Liver (tissue), 3 donors: ENCODE data around the gene NHSL2.

Experiments used
- RAD21 ChIP-seq, 2 donors: IDR thresholded peaks; 2 replicates each; pipeline ENCODE4 v1.6.1; 2016; ENCODE audit warnings: antibody characterized with exemption in 2 of 2, mild to moderate bottlenecking in 2 of 2
- TF ChIP-seq, protein P1 (sequence below): IDR thresholded peaks from 2 replicates; pipeline ENCODE4 v1.6.1; 2016; ENCODE audit warnings: antibody characterized with exemption
- TF ChIP-seq, protein P2 (sequence below): fragments of 150-350 bp; IDR thresholded peaks from 2 replicates; pipeline ENCODE4 v1.5.1; 2017; ENCODE audit warnings: improper control_type of control experiment, low read depth, low read length; ENCODE audit not compliant: missing input control
- TF ChIP-seq, protein P3 (sequence below): IDR thresholded peaks from 2 replicates; pipeline ENCODE4 v1.6.1; 2016; ENCODE audit warnings: antibody characterized with exemption, mild to moderate bottlenecking
- TF ChIP-seq, protein P4 (sequence below): IDR thresholded peaks from 2 replicates; pipeline ENCODE4 v1.6.1; 2016; ENCODE audit warnings: antibody characterized with exemption
- donor health status: healthy.
- donor health status: healthy.

DNA sequence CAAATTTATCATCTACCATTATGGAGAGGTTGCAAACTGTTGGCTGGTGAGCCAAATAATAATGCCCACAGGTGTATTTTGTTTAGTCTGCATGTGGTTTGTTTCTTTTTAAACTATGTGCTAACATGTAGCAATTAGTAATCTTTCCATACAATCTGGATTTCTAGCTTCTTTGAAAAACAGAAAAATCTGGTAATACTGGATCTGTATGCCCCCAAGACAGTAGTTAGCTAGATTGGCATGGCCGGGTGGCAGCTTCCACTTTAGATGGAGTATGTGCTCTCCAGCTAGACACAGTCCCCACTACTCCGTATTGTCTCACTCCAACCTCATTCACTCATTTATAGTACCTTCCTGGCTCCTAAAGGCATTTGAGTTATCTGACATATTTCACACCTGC is 91.3 kb downstream of the NHSL2 start:
- TF ChIP-seq, protein P1, sequence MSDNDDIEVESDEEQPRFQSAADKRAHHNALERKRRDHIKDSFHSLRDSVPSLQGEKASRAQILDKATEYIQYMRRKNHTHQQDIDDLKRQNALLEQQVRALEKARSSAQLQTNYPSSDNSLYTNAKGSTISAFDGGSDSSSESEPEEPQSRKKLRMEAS, result no peak
- TF ChIP-seq, protein P2, sequence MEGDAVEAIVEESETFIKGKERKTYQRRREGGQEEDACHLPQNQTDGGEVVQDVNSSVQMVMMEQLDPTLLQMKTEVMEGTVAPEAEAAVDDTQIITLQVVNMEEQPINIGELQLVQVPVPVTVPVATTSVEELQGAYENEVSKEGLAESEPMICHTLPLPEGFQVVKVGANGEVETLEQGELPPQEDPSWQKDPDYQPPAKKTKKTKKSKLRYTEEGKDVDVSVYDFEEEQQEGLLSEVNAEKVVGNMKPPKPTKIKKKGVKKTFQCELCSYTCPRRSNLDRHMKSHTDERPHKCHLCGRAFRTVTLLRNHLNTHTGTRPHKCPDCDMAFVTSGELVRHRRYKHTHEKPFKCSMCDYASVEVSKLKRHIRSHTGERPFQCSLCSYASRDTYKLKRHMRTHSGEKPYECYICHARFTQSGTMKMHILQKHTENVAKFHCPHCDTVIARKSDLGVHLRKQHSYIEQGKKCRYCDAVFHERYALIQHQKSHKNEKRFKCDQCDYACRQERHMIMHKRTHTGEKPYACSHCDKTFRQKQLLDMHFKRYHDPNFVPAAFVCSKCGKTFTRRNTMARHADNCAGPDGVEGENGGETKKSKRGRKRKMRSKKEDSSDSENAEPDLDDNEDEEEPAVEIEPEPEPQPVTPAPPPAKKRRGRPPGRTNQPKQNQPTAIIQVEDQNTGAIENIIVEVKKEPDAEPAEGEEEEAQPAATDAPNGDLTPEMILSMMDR, result no peak
- TF ChIP-seq, protein P3, sequence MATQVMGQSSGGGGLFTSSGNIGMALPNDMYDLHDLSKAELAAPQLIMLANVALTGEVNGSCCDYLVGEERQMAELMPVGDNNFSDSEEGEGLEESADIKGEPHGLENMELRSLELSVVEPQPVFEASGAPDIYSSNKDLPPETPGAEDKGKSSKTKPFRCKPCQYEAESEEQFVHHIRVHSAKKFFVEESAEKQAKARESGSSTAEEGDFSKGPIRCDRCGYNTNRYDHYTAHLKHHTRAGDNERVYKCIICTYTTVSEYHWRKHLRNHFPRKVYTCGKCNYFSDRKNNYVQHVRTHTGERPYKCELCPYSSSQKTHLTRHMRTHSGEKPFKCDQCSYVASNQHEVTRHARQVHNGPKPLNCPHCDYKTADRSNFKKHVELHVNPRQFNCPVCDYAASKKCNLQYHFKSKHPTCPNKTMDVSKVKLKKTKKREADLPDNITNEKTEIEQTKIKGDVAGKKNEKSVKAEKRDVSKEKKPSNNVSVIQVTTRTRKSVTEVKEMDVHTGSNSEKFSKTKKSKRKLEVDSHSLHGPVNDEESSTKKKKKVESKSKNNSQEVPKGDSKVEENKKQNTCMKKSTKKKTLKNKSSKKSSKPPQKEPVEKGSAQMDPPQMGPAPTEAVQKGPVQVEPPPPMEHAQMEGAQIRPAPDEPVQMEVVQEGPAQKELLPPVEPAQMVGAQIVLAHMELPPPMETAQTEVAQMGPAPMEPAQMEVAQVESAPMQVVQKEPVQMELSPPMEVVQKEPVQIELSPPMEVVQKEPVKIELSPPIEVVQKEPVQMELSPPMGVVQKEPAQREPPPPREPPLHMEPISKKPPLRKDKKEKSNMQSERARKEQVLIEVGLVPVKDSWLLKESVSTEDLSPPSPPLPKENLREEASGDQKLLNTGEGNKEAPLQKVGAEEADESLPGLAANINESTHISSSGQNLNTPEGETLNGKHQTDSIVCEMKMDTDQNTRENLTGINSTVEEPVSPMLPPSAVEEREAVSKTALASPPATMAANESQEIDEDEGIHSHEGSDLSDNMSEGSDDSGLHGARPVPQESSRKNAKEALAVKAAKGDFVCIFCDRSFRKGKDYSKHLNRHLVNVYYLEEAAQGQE, result no peak
- TF ChIP-seq, protein P4, sequence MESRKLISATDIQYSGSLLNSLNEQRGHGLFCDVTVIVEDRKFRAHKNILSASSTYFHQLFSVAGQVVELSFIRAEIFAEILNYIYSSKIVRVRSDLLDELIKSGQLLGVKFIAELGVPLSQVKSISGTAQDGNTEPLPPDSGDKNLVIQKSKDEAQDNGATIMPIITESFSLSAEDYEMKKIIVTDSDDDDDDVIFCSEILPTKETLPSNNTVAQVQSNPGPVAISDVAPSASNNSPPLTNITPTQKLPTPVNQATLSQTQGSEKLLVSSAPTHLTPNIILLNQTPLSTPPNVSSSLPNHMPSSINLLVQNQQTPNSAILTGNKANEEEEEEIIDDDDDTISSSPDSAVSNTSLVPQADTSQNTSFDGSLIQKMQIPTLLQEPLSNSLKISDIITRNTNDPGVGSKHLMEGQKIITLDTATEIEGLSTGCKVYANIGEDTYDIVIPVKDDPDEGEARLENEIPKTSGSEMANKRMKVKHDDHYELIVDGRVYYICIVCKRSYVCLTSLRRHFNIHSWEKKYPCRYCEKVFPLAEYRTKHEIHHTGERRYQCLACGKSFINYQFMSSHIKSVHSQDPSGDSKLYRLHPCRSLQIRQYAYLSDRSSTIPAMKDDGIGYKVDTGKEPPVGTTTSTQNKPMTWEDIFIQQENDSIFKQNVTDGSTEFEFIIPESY, result no peak
- no peak for TF ChIP-seq RAD21 (IDR thresholded peaks at IDR 0.05)
